Mesenchymal stem cell (in vitro differentiated cells and primary cell): ENCODE data around the gene MBP.
A peak's percentile ranks its signal among the peaks of the same experiment; 100 is the strongest.

Source experiments
- DNase-seq: peaks from one replicate; pipeline ENCODE4 v3.0.0-alpha.2; 2013
- H2AFZ ChIP-seq: one replicate; pipeline ENCODE4 v1.6.1; 2013; ENCODE audit warnings: low read depth, mild to moderate bottlenecking, control low read depth, inconsistent platforms, low read length, moderate library complexity
- H2AK5ac ChIP-seq: 2 replicates; pipeline ENCODE4 v1.6.1; 2013; ENCODE audit warnings: low read length, moderate library complexity, mild to moderate bottlenecking, inconsistent platforms; ENCODE audit not compliant: severe bottlenecking
- H2BK120ac ChIP-seq: one replicate; pipeline ENCODE4 v1.6.1; 2013; ENCODE audit warnings: low read depth, mild to moderate bottlenecking, inconsistent platforms, low read length, moderate library complexity
- H2BK12ac ChIP-seq, 2 experiments: one replicate each; pipeline ENCODE4 v1.6.1; 2013; ENCODE audit warnings: inconsistent platforms in 2 of 2, low read length in 2 of 2, mild to moderate bottlenecking in 2 of 2, moderate library complexity in 2 of 2, control low read depth in 1 of 2
- H2BK15ac ChIP-seq: one replicate; pipeline ENCODE4 v1.6.1; 2013; ENCODE audit warnings: mild to moderate bottlenecking, low read depth, inconsistent platforms; ENCODE audit not compliant: poor library complexity, severe bottlenecking
- H2BK5ac ChIP-seq: 2 replicates; pipeline ENCODE4 v1.6.1; 2013; ENCODE audit warnings: low read depth, mild to moderate bottlenecking, low read length, control low read depth, inconsistent platforms; ENCODE audit not compliant: poor library complexity, severe bottlenecking
- H3K14ac ChIP-seq, 2 experiments: one replicate each; pipeline ENCODE4 v1.6.1; 2013; ENCODE audit warnings: inconsistent platforms in 2 of 2, low read length in 2 of 2, control low read depth in 1 of 2, mild to moderate bottlenecking in 1 of 2, moderate library complexity in 1 of 2
- H3K18ac ChIP-seq, 2 experiments: one replicate each; pipeline ENCODE4 v1.6.1; 2013; ENCODE audit warnings: inconsistent platforms in 2 of 2, low read length in 2 of 2, control low read depth in 1 of 2, low read depth in 1 of 2, mild to moderate bottlenecking in 1 of 2
- H3K23ac ChIP-seq, 2 experiments: one replicate each; pipeline ENCODE4 v1.6.1; 2013; ENCODE audit warnings: inconsistent platforms in 2 of 2, low read length in 2 of 2, mild to moderate bottlenecking in 2 of 2, moderate library complexity in 2 of 2, control low read depth in 1 of 2
- H3K27ac ChIP-seq: 2 replicates; pipeline ENCODE4 v1.5.1; 2013; ENCODE audit warnings: mild to moderate bottlenecking, moderate library complexity, low read length, control low read depth, inconsistent platforms; ENCODE audit not compliant: poor library complexity, severe bottlenecking
- H3K27me3 ChIP-seq, 2 experiments: 2 replicates each; pipeline versions ENCODE4 v1.6.1 to v1.7.0; 2013; ENCODE audit warnings: low read length in 2 of 2, mild to moderate bottlenecking in 2 of 2, moderate library complexity in 2 of 2, control low read depth in 1 of 2, inconsistent platforms in 1 of 2; ENCODE audit not compliant: control insufficient read depth in 1 of 2, insufficient read depth in 1 of 2
- H3K36me3 ChIP-seq, 2 experiments: 2 replicates each; pipeline versions ENCODE4 v1.6.1 to v1.7.0; 2013; ENCODE audit warnings: low read length in 2 of 2, control low read depth in 1 of 2, inconsistent platforms in 1 of 2, low read depth in 1 of 2, mild to moderate bottlenecking in 1 of 2; ENCODE audit not compliant: insufficient read depth in 2 of 2, control insufficient read depth in 1 of 2
- H3K4ac ChIP-seq, 2 experiments: one replicate each; pipeline ENCODE4 v1.6.1; 2013; ENCODE audit warnings: inconsistent platforms in 2 of 2, low read length in 2 of 2, mild to moderate bottlenecking in 2 of 2, moderate library complexity in 2 of 2, control low read depth in 1 of 2, low read depth in 1 of 2
- H3K4me1 ChIP-seq: 2 replicates; pipeline ENCODE4 v1.6.1; 2013; ENCODE audit warnings: low read depth, low read length, control low read depth; ENCODE audit not compliant: control insufficient read depth, insufficient read depth
- H3K4me2 ChIP-seq: 2 replicates; pipeline ENCODE4 v1.6.1; 2013; ENCODE audit warnings: low read length, mild to moderate bottlenecking, inconsistent platforms; ENCODE audit not compliant: poor library complexity, severe bottlenecking
- H3K4me3 ChIP-seq, 2 experiments: 2 replicates each; pipeline versions ENCODE4 v1.5.1 to v1.7.0; 2013; ENCODE audit warnings: low read length in 2 of 2, mild to moderate bottlenecking in 2 of 2, control low read depth in 1 of 2, low read depth in 1 of 2; ENCODE audit not compliant: insufficient read depth in 1 of 2
- H3K79me1 ChIP-seq: replicated peaks from 2 replicates; pipeline ENCODE4 v1.6.1; 2013; ENCODE audit warnings: mild to moderate bottlenecking, control low read depth, low read length, inconsistent platforms; ENCODE audit not compliant: poor library complexity, severe bottlenecking
- H3K9ac ChIP-seq: 2 replicates; pipeline ENCODE4 v1.7.0; 2013; ENCODE audit warnings: mild to moderate bottlenecking, low read length, moderate library complexity
- H3K9me3 ChIP-seq: 2 replicates; pipeline ENCODE4 v1.7.0; 2013; ENCODE audit warnings: mild to moderate bottlenecking, low read length; ENCODE audit not compliant: control insufficient read depth
- H4K8ac ChIP-seq: one replicate; pipeline ENCODE4 v1.6.1; 2013; ENCODE audit warnings: inconsistent platforms, mild to moderate bottlenecking, low read length, moderate library complexity
- H4K91ac ChIP-seq: one replicate; pipeline ENCODE4 v1.6.1; 2013; ENCODE audit warnings: mild to moderate bottlenecking, low read length, inconsistent platforms
- WGBS: methylation state at CpG from one replicate; pipeline ENCODE4 v1.1.7; 2013; ENCODE audit warnings: mixed read lengths; 5-methylcytosine and 5-hydroxymethylcytosine counted together

MBP gene

GRCh38 chr18:77108001-77108692, 24.4 kb downstream of the MBP start:
- no peaks in the 10 kb centered on the region for H3K27me3 ChIP-seq
- H3K18ac ChIP-seq, result peak overlapping the region; percentile 37 to 75
- peak overlapping the region; percentile 88 for H3K27ac ChIP-seq
- H2AFZ ChIP-seq, result no peak overlapping the region
- peak overlapping the region; percentile 55 for H2BK120ac ChIP-seq
- peak overlapping the region; percentile 62 for H4K8ac ChIP-seq
- H3K4me3 ChIP-seq, result peak overlapping the region in 1 of 2 experiments; percentile 58
- H3K9me3 ChIP-seq, result no peaks in the 10 kb centered on the region
- no peak overlapping the region for H2AK5ac ChIP-seq
- no peak overlapping the region for H3K14ac ChIP-seq
- peak overlapping the region; percentile 90 for H2BK5ac ChIP-seq
- H3K4me2 ChIP-seq, result no peak overlapping the region
- H3K9ac ChIP-seq, result peak overlapping the region; percentile 84
- peaks cover 3 to 6% of the 10 kb centered on the region in 2 experiments for H3K36me3 ChIP-seq
- WGBS, result 27% methylated on average over 13 of the region's 13 CpGs
- peaks cover 31% of the 10 kb centered on the region for H3K79me1 ChIP-seq
- peaks cover 25% of the 10 kb centered on the region for H3K4me1 ChIP-seq
- peak overlapping the region; percentile 88 for H4K91ac ChIP-seq
- no peak overlapping the region for H2BK15ac ChIP-seq
- peak; percentile 93 for DNase-seq
- peak overlapping the region in 1 of 2 experiments; percentile 64 for H2BK12ac ChIP-seq
- H3K23ac ChIP-seq, result no peak overlapping the region
- peak overlapping the region; percentile 57 to 58 for H3K4ac ChIP-seq

GRCh38 chr18:77107292-77107691, 25.3 kb downstream of the MBP start:
- DNase-seq, result no peak
- no peaks in the 10 kb centered on the region for H3K9me3 ChIP-seq
- H4K8ac ChIP-seq, result peak overlapping the region; percentile 92
- H2BK5ac ChIP-seq, result peak overlapping the region; percentile 3
- H3K18ac ChIP-seq, result peak overlapping the region; percentile 75 to 91
- peak overlapping the region; percentile 84 for H3K9ac ChIP-seq
- H2BK12ac ChIP-seq, result peak overlapping the region; percentile 86 to 96
- peaks cover 24% of the 10 kb centered on the region for H3K4me1 ChIP-seq
- no peak overlapping the region for H2AFZ ChIP-seq
- peak overlapping the region in 1 of 2 experiments; percentile 8 for H3K14ac ChIP-seq
- peaks cover 26% of the 10 kb centered on the region for H3K79me1 ChIP-seq
- H2BK15ac ChIP-seq, result peak overlapping the region; percentile 84
- H3K27me3 ChIP-seq, result no peaks in the 10 kb centered on the region
- H4K91ac ChIP-seq, result peak overlapping the region; percentile 87
- WGBS, result 91% methylated on average over 4 of the region's 5 CpGs
- no peak overlapping the region for H3K4me2 ChIP-seq
- peak overlapping the region in 1 of 2 experiments; percentile 51 for H3K4me3 ChIP-seq
- peaks cover 3% of the 10 kb centered on the region in 2 experiments for H3K36me3 ChIP-seq
- no peak overlapping the region for H3K23ac ChIP-seq
- peak overlapping the region; percentile 88 for H3K27ac ChIP-seq
- peak overlapping the region; percentile 90 for H2AK5ac ChIP-seq
- peak overlapping the region; percentile 35 to 81 for H3K4ac ChIP-seq
- peak overlapping the region; percentile 89 for H2BK120ac ChIP-seq

GRCh38 chr18:77106331-77106730, 26.3 kb downstream of the MBP start:
- no peak overlapping the region for H4K8ac ChIP-seq
- H3K4me3 ChIP-seq, result peak overlapping the region in 1 of 2 experiments; percentile 48
- peak overlapping the region; percentile 70 to 86 for H3K18ac ChIP-seq
- no peak overlapping the region for H3K27ac ChIP-seq
- H2BK15ac ChIP-seq, result peak overlapping the region; percentile 98
- H3K4ac ChIP-seq, result peak overlapping the region; percentile 22 to 64
- no peak overlapping the region for H2AFZ ChIP-seq
- DNase-seq, result no peak
- H2BK12ac ChIP-seq, result peak overlapping the region; percentile 28 to 80
- H2BK5ac ChIP-seq, result no peak overlapping the region
- H3K23ac ChIP-seq, result no peak overlapping the region
- H3K36me3 ChIP-seq, result peaks cover 0 to 3% of the 10 kb centered on the region in 2 experiments
- H3K4me1 ChIP-seq, result peaks cover 22% of the 10 kb centered on the region
- peak overlapping the region; percentile 14 for H2AK5ac ChIP-seq
- H3K27me3 ChIP-seq, result no peaks in the 10 kb centered on the region
- H3K9ac ChIP-seq, result peak overlapping the region; percentile 84
- peaks cover 22% of the 10 kb centered on the region for H3K79me1 ChIP-seq
- no peak overlapping the region for H3K14ac ChIP-seq
- peak overlapping the region; percentile 84 for H4K91ac ChIP-seq
- 92% methylated on average over 12 of the region's 15 CpGs for WGBS
- peak overlapping the region; percentile 39 for H2BK120ac ChIP-seq
- no peak overlapping the region for H3K4me2 ChIP-seq
- H3K9me3 ChIP-seq, result no peaks in the 10 kb centered on the region

- H3K18ac ChIP-seq, result no peak overlapping the region
- H2AFZ ChIP-seq, result no peak overlapping the region
- no peak overlapping the region for H3K27ac ChIP-seq
- H2BK5ac ChIP-seq, result no peak overlapping the region
- H3K4me3 ChIP-seq, result peak overlapping the region in 1 of 2 experiments; percentile 48
- no peak overlapping the region for H2BK15ac ChIP-seq
- peak overlapping the region; percentile 14 for H2AK5ac ChIP-seq
- H3K9me3 ChIP-seq, result no peaks in the 10 kb centered on the region
- H3K4me2 ChIP-seq, result no peak overlapping the region
- H2BK120ac ChIP-seq, result no peak overlapping the region
- no peak for DNase-seq
- H3K79me1 ChIP-seq, result peaks cover 17% of the 10 kb centered on the region
- H3K9ac ChIP-seq, result peak overlapping the region; percentile 91
- no peak overlapping the region for H3K4ac ChIP-seq
- WGBS, result 100% methylated on average over 3 of the region's 3 CpGs
- peaks cover 0 to 3% of the 10 kb centered on the region in 2 experiments for H3K36me3 ChIP-seq
- peak overlapping the region in 1 of 2 experiments; percentile 92 for H2BK12ac ChIP-seq
- H4K8ac ChIP-seq, result no peak overlapping the region
- peak overlapping the region; percentile 19 for H4K91ac ChIP-seq
- no peaks in the 10 kb centered on the region for H3K27me3 ChIP-seq
- H3K14ac ChIP-seq, result no peak overlapping the region
- H3K4me1 ChIP-seq, result peaks cover 26% of the 10 kb centered on the region
- H3K23ac ChIP-seq, result no peak overlapping the region
Observed at GRCh38 chr18:77105680-77106079, 26.9 kb downstream of the MBP start.
